Right atrium auricular region (tissue), 2 donors: ENCODE measurements around the gene MROH2B. TPM values are rescaled to one million over a fixed set of nuclear protein-coding genes. Genes with fewer than 3 reads are reported as not detected.
A peak's percentile ranks its signal among the peaks of the same experiment; 100 is the strongest.

Experiments
- DNase-seq: peaks from one replicate; pipeline ENCODE4 v3.0.0-alpha.2; 2019; ENCODE audit warnings: low spot score
- H3K27ac ChIP-seq, 2 donors: fragments of 200-600 bp; sonication (generic); 1 replicate in 1 of 2; 2 replicates in 1 of 2; pipeline ENCODE4 v1.5.1; 2016 to 2019
- H3K27me3 ChIP-seq, 2 donors: fragments of 200-600 bp; sonication (generic); one replicate each; pipeline versions ENCODE4 v1.5.1 to v1.6.0; 2017 to 2019
- H3K36me3 ChIP-seq: fragments of 200-600 bp; sonication (generic); one replicate; pipeline ENCODE4 v1.5.1; 2016
- H3K4me1 ChIP-seq, 2 donors: fragments of 200-600 bp; sonication (generic); one replicate each; pipeline versions ENCODE4 v1.5.1 to v1.6.0; 2017 to 2019
- H3K4me3 ChIP-seq, 2 donors: fragments of 200-600 bp; sonication (generic); 1 replicate in 1 of 2; 2 replicates in 1 of 2; pipeline ENCODE4 v1.5.1; 2017 to 2019; ENCODE audit warnings: mild to moderate bottlenecking in 1 of 2, moderate library complexity in 1 of 2
- H3K9me3 ChIP-seq, 2 donors: fragments of 200-600 bp; sonication (generic); one replicate each; pipeline ENCODE4 v1.5.1; 2019
- total RNA-seq, 2 donors: library from RNA; depleted of rRNA; stranded (reverse); fragments of >200 nt; gene quantifications; one replicate each; pipeline ENCODE4 v1.1.0, GENCODE V29; 2016
- TF ChIP-seq, protein P1 (sequence below), 2 donors: fragments of 200-600 bp; sonication (generic); IDR thresholded peaks; one replicate each; pipeline ENCODE4 v1.5.1; 2019; ENCODE audit warnings: antibody characterized with exemption in 2 of 2

MROH2B gene
- total RNA-seq, 2 donors from 2014 or later, result 0.15 TPM; not detected in 1

DNA sequence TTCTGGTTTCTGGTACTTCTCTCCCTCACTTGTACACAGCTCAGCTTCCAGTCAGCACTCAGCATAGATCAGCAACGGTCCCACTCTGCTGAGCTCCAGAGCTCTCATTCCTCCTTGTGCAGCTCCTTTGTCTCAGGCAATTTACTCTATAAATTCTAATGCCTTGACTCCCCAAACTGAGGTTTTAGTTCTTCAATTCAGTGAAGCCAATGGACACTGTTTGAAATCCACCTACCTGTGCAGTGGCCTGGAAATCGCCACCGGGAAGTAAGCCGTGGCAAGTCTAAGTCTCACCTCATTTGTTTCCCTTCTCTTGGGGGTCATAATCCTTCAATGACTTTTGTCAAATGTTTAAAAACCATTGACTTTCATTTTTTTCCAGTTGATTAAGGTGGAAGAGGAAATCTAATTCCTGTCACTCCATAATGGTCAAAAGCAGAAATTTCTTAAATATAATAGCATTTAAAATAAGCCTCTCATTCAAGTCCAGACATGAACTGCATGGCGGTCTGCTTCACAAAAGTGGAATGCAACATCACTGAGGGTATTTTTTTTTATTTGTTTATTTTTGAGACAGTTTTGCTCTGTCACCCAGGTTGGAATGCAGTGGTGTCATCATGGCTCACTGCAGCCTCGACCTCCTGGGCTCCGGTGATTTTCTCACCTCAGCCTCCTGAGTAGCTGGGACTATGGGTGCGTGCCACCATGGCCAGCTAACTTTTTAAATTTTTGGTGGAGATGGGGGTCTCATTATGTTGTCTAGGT lies 82.2 kb downstream of the MROH2B start:
- TF ChIP-seq, protein P1, sequence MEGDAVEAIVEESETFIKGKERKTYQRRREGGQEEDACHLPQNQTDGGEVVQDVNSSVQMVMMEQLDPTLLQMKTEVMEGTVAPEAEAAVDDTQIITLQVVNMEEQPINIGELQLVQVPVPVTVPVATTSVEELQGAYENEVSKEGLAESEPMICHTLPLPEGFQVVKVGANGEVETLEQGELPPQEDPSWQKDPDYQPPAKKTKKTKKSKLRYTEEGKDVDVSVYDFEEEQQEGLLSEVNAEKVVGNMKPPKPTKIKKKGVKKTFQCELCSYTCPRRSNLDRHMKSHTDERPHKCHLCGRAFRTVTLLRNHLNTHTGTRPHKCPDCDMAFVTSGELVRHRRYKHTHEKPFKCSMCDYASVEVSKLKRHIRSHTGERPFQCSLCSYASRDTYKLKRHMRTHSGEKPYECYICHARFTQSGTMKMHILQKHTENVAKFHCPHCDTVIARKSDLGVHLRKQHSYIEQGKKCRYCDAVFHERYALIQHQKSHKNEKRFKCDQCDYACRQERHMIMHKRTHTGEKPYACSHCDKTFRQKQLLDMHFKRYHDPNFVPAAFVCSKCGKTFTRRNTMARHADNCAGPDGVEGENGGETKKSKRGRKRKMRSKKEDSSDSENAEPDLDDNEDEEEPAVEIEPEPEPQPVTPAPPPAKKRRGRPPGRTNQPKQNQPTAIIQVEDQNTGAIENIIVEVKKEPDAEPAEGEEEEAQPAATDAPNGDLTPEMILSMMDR (IDR thresholded peaks at IDR 0.05), result no peak
- DNase-seq, result no peak
- H3K27ac ChIP-seq, result peak overlapping the region in 1 of 2 donors; percentile 80

DNA sequence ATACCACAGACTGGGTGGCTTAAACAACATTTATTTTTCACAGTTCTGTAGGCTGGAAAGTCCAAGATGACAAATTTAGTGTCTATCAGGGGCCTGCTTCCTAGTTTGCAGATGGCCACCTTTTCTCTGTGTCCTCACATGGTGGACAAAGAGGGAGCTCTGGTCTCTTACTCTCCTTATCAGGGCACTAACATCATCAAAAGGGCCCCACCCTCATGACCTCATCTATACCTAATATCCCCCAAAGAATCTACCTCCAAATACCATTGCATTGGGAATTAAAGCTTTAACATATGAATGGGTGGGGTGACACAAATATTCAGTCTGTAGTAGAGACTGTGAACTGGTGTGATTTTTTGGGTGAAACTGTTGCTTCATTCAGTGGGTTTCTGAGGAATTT lies 83.8 kb downstream of the MROH2B start:
- Histone ChIP-seq H3K4me3 (no peak overlapping the region), H3K36me3 (no peaks in the 10 kb centered on the region), H3K4me1 (peaks cover 0 to 19% of the 10 kb centered on the region in 2 donors), H3K27ac (no peak overlapping the region), H3K27me3 (no peaks in the 10 kb centered on the region), H3K9me3 (no peaks in the 10 kb centered on the region)
- TF ChIP-seq, protein P1 (IDR thresholded peaks at IDR 0.05), result no peak
- no peak for DNase-seq

More for the DNA sequence above, 82.2 kb downstream of the MROH2B start:
- Histone ChIP-seq H3K27me3 (no peaks in the 10 kb centered on the region), H3K36me3 (no peaks in the 10 kb centered on the region), H3K9me3 (no peaks in the 10 kb centered on the region), H3K4me3 (no peak overlapping the region), H3K4me1 (peaks cover 0 to 22% of the 10 kb centered on the region in 2 donors)

DNA sequence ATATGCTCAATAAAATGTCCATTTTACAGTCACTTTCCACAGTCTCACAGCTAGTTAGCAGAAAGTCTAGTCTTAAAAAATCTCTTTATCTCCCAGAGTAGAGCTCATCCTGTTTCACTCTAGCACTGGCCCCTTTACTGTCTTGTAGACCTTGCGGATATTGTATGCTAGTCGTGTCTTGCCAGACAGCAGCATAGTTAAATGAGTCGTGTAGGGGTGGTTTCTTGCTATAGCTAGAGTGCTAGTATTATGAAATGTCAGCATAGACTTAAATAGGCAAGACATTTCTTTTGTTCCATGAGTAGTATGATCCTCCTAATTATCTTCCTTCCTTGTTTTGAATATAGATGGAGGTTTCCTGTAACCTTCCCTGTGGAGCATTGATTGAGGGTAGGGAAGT lies 84.5 kb downstream of the MROH2B start:
- no peaks in the 10 kb centered on the region for H3K27me3 ChIP-seq
- TF ChIP-seq, protein P1 (IDR thresholded peaks at IDR 0.05), result no peak
- no peak for DNase-seq
- no peak overlapping the region for H3K27ac ChIP-seq
- no peaks in the 10 kb centered on the region for H3K9me3 ChIP-seq
- H3K4me3 ChIP-seq, result no peak overlapping the region
- peaks cover under 1% of the 10 kb centered on the region for H3K36me3 ChIP-seq
- peaks cover 0 to 12% of the 10 kb centered on the region in 2 donors for H3K4me1 ChIP-seq

- Histone ChIP-seq H3K4me3 (no peak overlapping the region), H3K27me3 (no peaks in the 10 kb centered on the region), H3K27ac (no peak overlapping the region), H3K36me3 (peaks cover 12% of the 10 kb centered on the region), H3K4me1 (peaks cover 0 to 2% of the 10 kb centered on the region in 2 donors), H3K9me3 (no peaks in the 10 kb centered on the region)
- TF ChIP-seq, protein P1 (IDR thresholded peaks at IDR 0.05), result no peak
- no peak for DNase-seq
Measured at GRCh38 chr5:40985501-40985900, 85.6 kb downstream of the MROH2B start.

DNA sequence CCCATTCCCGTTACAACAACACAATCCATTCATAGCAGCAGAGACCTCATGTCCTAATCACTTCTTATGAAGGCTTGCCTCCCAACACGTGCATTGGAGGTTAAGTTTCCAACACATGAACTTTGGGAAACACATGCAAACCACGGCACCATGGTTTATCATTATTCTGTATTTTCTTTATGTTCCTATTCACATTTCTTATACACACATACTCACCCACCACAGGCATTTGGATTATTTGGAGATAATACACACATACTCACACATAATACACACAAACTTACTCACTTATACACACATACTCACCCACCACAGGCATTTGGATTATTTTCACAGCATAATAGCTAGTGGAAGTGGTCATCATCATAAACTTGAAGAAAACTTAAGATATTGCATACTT lies 86.3 kb downstream of the MROH2B start:
- H3K27me3 ChIP-seq, result no peaks in the 10 kb centered on the region
- TF ChIP-seq, protein P1 (IDR thresholded peaks at IDR 0.05), result no peak
- H3K9me3 ChIP-seq, result no peaks in the 10 kb centered on the region
- no peak for DNase-seq
- H3K4me3 ChIP-seq, result no peak overlapping the region
- peaks cover 12% of the 10 kb centered on the region for H3K36me3 ChIP-seq
- no peaks in the 10 kb centered on the region for H3K4me1 ChIP-seq
- no peak overlapping the region for H3K27ac ChIP-seq
